NOMO-1 treated with DMSO at 0.1 percent for 48 hours (cell line): ENCODE measurements around the gene MCUR1.
"Not testable (repeated sequence)": the region's sequence is repeated elsewhere in the genome, so short reads cannot be mapped to it uniquely, and the experiment has no call there.

ENCODE experiments used
- DNase-seq: peaks from one replicate; lab custom pipeline; 2025; ENCODE audit not compliant: unreplicated experiment; lab: John Stamatoyannopoulos, UW

The MCUR1 gene

DNA sequence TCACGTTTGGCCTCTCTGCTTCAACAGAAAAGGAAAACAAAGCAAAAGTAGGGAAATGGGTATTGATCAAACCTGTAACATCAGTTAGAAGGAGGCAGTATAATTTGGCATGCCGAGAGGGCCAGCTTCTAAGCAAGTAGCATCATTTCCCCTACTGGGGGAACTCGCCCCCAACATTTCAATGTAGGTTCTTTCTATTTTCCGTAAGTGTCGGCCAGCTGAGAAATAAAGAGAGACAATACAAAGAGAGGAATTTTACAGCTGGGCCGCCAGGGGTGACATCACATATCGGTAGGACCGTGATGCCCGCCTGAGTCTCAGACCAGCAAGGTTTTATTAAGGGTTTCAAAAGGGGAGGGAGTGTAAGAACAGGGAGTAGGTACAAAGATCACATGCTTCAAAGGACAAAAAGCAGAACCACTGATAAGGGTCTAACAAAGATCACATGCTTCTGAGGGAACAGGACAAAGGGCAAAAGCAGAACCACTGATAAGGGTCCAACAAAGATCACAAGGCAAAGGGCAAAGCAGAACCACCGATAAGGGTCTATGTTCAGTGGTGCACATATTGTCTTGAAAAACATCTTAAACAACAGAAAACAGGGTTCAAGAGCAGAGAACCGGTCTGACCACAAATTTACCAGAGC, 14.4 kb upstream of the MCUR1 start:
- DNase-seq = not testable (repeated sequence)

GRCh38 chr6:13827032-13827431, 12.7 kb upstream of the MCUR1 start:
- no peak for DNase-seq

DNA sequence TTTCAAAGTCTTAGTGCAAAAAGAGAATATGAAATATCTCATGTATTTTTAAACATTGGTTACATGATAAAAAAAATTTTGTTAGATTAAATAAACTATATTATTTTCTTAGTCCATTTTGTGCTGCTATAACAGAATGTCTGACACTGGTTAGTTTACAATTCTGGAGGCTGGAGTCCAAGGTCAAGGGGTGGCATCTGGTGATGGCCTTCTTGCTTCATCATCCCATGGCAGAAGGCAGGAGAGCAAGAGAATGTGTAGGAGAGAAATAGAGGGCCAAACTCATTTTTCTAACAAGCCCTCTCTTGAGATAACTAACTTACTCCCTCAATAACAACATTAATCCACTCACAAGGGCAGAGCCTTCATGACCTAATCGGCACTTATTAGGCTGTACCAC, 11.5 kb upstream of the MCUR1 start:
- DNase-seq = no peak

DNA sequence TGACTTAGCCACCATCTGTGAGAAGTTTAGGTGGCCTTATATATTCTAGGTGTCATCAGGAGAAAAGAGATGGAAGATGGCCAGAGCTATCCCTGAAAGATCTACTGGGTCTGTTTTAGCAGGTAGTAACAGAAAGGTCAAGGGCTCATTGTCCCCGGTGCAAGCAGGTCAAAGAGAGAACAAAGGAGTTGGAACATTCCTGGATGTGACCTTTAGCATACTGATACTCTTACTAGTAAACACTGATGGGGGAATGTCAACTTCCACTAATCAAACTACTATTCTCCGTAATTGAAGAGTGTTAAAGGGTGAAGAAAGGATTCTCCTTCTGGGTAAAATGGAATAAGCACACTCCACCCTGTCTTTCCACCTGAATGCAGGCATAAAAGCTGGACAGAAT, 4.0 kb upstream of the MCUR1 start:
- no peak for DNase-seq

- peak; percentile 26 for DNase-seq
Measured at GRCh38 chr6:13814938-13815575, 700 bp upstream of the MCUR1 start.

DNA sequence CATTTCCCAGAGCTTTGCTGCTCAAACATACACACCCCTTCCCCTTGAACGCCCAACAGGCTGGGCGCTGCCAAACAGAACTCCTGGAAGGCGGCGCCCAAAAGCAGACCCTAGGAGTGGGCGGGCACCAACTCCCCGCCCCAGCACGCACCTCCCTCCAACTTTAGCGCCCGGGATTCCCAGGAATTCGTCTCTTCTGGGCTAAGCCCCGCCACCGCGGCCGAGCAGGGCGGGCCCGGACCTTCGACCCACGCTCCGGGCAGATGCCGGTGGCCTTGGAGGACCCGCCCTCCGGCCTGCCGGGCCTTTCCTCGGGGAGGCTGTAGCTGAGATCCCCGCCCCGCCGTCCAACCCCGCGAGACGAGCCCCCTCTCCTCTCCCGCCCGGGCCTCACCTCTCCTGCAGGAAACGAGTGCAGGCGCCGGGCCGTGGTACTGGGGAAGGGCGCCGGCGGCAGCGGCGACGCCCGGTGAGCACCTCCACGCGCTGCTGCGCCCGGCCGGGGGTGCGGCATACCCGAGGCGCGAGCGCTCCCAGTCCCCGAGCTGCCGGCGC, 659 bp downstream of the MCUR1 start:
- DNase-seq = peak; percentile 55

DNA sequence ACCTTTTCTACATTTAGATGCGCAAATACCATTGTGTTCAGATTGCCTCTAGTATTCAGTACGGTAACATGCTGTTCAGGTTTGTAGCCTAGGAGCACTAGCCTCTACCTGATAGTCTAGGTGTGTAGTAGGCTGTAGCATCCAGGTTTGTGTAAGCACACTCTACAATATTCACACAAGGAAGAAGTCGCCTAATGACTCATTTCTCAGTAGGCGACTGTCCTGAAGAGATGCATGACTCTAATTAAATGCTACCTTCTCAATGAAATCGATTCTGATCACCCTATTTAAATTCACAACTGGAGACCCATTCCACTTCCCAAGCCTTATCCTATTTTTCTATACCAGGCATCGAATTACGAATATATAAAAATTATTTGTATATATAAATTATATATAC, 1.3 kb downstream of the MCUR1 start:
- no peak for DNase-seq

DNA sequence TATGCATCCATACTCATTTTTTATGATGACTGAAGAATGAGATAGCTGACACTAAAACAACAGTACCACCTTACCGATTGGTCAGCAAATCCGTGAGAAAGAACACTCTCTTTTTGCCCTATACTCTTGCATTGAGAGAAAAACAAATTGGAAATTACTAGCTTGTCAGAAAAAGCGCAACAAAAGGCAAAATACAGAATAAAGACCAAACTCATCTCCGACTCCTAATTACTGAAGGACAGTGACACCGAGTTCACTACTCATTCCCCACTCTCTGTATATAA, 2.1 kb downstream of the MCUR1 start:
- DNase-seq = no peak

GRCh38 chr6:13811627-13812358, 2.6 kb downstream of the MCUR1 start:
- peak; percentile 7 for DNase-seq

DNA sequence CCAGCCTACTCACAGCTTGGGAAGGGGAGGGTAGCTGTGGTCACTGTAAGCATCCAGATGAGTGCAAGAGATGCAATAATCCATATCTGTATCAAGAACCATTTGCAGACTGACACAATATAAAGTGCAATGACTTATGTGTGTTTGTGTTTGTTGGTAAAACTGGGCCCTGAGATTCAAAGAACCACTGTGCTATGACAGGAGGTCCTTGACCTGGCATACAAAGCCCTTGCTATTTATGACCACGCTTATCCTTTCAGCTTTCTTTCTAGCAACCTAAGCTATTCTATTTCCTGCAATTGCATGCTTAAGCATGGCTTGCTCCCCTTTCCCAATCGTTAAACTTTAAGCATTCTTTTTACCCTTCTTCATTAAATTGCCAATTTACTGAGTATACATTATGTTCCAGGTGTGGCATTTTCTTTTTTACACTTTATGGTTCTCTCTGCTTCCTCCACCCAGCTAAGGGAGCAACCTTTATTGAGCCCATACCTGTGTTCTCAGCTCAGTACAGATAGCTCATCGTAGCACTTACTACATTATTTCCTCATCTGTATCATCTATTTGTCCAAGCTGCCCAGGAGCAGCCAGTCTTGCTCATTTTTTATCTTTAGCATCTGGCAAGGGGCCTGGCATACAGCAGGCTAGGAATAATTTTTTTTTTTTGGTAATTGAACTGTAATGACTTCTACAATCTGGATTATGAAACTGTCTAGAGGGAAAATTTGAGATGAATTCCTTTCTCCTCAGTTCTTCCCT, 3.5 kb downstream of the MCUR1 start:
- no peak for DNase-seq

GRCh38 chr6:13808801-13809200, 5.6 kb downstream of the MCUR1 start:
- no peak for DNase-seq

DNA sequence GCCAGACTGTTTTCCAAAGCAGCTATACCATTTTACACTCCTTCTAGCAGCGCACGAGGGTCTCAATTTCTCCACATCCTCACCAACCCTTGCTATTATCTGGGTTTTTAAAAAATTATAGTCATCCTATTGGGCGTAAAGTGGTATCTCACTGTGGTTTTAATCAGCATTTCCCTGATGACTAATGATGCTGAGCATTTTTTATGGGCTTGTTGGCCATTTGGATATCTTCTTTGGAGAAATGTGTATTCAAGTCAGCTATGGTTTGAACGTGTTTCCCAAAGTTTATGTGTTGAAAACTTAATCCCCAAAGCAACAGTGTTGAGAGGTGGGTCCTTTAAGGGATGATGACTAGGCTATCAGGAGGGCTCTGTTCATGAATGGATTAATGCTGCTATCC, 6.7 kb downstream of the MCUR1 start:
- DNase-seq = no peak

DNA sequence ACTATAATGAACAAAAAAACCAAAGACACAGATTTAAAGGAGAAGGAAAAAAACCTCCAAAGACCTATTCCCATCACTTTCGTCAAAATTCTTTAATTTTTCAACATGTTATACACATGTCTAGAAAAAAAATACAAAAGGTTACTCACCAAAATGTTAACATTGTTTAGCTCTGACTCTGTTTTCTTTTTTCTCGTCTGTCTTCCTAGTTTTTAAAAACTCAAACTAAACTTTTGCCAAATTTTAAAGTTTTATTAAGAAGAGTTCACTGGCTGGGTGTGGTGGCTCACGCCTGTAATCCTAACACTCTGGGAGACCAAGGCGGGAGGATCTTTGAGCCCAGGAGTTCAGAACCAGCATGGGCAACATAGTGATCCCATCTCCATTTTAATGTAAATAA, 10.8 kb downstream of the MCUR1 start:
- DNase-seq = no peak

DNA sequence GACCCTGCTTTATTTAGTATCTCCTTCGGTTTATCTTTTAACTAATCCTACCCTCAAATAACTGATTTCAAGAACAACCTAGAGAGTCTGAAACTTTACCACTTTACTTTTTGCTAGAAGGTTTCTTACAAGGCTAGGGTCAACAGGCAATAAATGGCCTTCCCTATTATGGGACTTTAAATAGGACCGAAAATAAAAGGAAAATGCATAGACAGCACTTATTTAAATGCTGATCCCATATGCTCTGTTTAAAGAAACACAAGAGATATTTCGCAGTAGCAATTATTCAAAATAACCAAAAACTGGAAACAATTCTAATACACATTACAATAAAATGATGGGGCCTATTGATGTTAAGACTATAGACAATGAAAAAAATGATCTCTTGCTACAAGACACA, 13.7 kb downstream of the MCUR1 start:
- no peak for DNase-seq

DNA sequence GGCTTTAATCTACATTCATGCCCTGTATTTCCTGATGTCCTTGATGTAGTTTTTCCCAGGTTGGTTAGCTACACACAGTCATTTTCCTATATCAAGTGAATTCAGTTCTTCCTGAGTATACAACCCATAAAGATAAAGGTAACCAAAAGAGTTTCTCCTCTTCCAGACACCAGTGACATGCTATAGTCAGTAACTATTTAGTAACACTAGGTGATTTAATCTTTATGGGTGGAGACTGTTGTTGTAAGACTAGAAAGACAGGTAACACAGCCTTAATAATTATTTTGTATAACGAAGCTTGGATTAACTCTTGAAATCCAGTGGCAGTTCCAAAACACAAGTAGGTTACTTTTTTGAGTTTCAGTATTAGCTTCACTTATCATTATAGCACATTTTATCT, 17.6 kb downstream of the MCUR1 start:
- no peak for DNase-seq

GRCh38 chr6:13795041-13795750, 19.2 kb downstream of the MCUR1 start:
- peak; percentile 84 for DNase-seq

DNA sequence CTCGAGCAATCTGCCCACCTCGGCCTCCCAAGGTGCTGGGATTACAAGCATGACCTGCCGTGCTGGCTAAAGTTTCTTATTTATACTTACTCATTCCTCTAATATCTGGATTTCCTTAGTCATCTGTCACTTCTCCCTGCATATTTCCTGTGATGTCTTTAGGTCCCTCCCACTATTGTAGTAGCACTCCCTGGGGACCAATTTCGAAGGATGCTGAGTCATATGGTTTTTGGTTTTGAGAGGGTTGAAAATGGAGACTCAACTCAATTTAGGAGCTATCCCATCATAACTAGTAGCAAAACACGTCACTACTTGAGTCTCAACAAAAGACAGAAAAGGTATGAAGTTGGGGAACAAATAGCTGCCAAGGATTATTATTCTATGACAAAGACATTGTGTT, 20.2 kb downstream of the MCUR1 start:
- DNase-seq = peak; percentile 1

DNA sequence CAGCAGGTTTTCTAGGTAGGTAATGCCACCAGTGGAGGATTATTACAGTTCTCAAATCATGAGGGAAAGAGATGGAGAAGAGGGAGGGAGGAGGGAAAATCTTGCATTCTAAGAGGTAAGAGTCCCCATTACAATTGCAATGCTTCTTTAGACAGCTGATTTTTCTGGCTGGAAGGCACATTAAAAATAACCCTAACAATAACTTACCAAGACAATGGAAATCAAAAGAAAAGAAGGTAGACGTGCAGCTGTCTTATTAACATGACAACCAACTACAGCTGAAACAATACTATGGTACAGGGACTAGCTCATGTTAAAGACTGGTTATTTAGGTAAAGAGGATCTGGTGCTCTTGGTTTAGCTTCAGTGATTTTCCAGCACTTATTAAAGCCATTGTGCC, 24.6 kb downstream of the MCUR1 start:
- no peak for DNase-seq

DNA sequence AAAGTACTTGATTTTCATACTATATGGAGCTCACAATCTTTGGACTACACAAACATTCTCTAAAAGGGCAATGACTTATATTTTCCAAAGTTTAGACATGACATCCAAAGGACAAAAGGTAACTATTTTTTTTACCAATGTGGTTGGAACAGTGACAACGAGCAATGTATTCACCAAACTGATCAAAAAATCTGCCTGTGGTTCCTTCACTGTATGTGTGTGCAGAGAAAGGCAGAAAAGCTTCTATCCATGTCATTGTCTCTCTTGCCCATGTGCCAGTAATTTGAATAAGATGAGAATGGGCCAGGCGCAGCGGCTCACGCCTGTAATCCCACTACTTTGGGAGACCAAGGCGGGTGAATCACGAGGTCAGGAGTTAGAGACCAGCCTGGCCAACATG, 25.5 kb downstream of the MCUR1 start:
- DNase-seq = no peak

DNA sequence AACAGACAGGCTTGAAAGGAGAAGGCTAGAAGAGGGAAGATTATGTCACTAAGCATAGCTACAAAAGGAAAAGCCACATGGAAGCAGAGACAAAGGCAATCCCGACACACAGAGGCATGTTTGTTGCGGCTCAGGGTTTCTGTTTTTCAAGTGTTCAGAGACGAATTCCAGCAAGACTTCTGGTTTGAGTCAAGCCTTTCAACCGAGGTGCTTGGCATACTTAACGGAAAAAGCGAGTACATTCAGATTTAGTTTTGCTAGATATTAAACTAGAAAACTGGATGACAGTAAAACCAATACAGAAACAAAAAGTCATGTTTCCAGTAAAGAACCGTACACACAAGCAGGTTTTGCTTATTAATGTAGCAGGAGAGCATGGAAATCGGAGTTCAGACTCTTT, 27.2 kb downstream of the MCUR1 start:
- no peak for DNase-seq

DNA sequence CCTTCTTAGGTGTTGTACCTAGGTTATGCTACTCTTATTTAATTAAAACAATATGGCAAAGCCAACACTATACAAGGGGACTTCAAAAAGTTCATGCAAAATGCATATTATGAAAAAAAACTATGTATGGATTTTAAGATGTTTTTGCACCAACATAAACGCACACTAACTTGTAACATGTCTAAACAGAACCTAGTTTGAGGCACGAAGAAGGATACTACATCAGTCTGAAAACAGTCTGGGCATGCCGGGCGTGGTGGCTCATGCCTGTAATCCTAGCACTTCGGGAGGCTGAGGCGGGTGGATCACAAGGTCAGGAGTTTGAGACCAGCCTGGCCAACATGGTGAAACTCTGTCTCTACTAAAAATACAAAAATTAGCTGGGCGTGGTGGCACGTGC, 34.2 kb downstream of the MCUR1 start:
- not testable (repeated sequence) for DNase-seq
